Astrocyte of the spinal cord (primary cell): Measurements from ENCODE around the gene SLC14A1.

Experiments
- DNase-seq: peaks from one replicate; pipeline ENCODE4 v3.0.0; 2011; ENCODE audit warnings: low read depth, low spot score
- H3K4me3 ChIP-seq: 2 replicates; pipeline ENCODE4 v1.5.1; 2011; ENCODE audit warnings: low read depth, mild to moderate bottlenecking, low read length, moderate library complexity
- in situ Hi-C: cut with HindIII; loops from 2 replicates; pipeline ENCODE4 v1.10.0; 2017; ENCODE audit warnings: low sequenced_read_pairs
- TF ChIP-seq, protein P1 (sequence below): IDR thresholded peaks from 2 replicates; pipeline ENCODE4 v1.5.1; 2012; ENCODE audit warnings: low read depth, mild to moderate bottlenecking, low read length, inconsistent platforms

The SLC14A1 gene

DNA sequence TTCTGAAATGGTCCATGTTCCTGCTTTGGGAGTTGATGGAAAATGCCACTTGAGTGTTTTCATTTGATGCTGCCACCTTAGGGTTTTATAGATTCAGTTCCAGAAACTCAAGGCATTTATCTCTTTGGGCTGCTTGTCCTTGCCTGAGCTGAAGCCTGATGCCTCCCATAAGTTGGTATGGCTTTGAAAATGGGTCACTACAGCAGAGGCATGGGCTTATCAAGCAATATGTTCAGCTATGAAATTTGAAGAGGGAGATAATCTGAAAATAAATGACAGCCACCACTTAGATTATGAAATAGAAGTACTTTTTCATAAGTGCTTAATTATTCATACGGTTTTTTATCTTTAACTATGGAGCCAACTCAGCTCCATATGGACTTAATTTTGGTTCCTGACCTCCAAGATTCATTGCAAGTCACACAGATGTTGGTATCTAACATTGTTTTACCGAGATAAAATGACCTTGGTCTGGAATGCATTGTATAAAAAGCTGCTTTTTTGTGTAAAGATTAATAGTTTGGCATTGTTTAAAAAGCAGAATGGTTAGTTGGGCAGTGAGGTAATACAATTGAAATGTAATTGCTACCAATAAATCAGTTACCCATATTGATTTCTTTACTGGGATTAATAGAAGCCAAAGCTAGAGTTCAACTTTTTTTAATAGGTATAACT, 4.5 kb downstream of the SLC14A1 start:
- DNase-seq, result no peak
- in situ Hi-C loops, result no loop called here
- TF ChIP-seq, protein P1, sequence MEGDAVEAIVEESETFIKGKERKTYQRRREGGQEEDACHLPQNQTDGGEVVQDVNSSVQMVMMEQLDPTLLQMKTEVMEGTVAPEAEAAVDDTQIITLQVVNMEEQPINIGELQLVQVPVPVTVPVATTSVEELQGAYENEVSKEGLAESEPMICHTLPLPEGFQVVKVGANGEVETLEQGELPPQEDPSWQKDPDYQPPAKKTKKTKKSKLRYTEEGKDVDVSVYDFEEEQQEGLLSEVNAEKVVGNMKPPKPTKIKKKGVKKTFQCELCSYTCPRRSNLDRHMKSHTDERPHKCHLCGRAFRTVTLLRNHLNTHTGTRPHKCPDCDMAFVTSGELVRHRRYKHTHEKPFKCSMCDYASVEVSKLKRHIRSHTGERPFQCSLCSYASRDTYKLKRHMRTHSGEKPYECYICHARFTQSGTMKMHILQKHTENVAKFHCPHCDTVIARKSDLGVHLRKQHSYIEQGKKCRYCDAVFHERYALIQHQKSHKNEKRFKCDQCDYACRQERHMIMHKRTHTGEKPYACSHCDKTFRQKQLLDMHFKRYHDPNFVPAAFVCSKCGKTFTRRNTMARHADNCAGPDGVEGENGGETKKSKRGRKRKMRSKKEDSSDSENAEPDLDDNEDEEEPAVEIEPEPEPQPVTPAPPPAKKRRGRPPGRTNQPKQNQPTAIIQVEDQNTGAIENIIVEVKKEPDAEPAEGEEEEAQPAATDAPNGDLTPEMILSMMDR, result no peak
- H3K4me3 ChIP-seq, result no peak overlapping the region

DNA sequence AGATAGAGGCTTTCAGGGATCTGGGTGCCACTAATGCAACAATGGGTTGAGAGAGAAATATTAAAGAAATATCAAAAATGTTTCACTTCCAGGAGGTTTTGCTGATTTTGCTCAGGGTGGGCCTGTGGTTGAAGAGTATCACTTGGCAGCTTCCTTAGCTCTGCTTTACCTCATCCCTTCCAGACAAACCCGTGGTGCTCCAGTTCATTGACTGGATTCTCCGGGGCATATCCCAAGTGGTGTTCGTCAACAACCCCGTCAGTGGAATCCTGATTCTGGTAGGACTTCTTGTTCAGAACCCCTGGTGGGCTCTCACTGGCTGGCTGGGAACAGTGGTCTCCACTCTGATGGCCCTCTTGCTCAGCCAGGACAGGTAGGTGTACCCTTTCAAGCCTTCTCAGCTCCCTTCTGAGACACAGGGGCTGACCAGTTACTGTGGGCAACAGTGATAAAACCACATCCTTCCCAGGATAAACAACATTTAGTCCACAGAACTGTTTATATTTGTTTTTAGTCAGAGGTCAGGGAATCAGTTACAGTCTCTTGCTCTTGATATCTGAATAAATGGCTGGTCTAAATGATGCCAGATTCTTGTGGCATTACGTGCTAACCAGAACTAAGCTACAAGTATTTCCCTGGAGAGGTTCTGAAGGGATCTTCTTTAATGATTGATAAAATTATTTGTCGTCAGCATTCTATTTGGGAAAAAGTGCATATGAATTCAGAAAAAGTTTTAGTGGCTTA, 7.0 kb downstream of the SLC14A1 start:
- DNase-seq, result peak; percentile 78
- TF ChIP-seq, protein P1, result no peak
- H3K4me3 ChIP-seq, result no peak overlapping the region
- in situ Hi-C loops, result no loop called here

DNA sequence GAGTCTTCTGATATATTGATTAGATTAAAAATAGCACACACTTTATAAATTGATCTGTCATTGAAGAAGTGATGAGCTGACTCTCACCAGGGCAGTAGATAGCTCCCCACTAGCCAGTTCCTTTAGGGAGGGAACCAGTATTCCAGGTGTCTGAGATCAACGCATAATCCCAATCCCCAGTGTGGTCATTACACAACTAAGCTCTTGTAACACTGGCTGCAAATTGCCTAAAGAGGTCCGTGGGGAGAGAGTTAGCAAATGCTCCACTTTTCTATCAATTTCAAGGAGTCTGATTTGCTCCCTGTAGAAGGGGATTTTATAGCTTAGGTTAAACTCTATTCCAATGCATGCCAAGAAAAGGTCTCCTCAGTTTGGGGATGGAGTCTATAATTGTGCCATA, 7.7 kb downstream of the SLC14A1 start:
- TF ChIP-seq, protein P1, result no peak
- H3K4me3 ChIP-seq, result no peak overlapping the region
- no peak for DNase-seq
- in situ Hi-C loops, result no loop called here

DNA sequence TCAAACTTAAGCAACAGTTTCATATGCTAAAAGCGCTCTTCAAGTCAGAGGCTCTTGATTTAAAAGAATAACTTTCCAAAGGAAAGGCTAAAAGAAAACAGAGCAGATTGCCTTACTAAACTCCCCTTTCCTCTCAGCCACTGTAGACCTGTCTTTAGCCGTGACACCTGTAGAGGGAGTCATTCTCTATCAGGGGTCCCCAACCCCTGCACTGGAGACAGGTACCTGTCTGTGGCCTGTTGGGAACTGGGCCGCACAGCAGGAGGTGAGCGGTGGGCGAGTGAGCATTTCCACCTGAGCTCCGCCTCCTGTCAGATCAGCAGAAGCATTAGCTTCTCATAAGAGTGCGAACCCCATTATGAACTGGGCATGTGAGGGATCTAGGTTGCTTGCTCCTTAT, 9.6 kb downstream of the SLC14A1 start:
- TF ChIP-seq, protein P1, result no peak
- no peak for DNase-seq
- H3K4me3 ChIP-seq, result no peak overlapping the region
- in situ Hi-C loops, result no loop called here

DNA sequence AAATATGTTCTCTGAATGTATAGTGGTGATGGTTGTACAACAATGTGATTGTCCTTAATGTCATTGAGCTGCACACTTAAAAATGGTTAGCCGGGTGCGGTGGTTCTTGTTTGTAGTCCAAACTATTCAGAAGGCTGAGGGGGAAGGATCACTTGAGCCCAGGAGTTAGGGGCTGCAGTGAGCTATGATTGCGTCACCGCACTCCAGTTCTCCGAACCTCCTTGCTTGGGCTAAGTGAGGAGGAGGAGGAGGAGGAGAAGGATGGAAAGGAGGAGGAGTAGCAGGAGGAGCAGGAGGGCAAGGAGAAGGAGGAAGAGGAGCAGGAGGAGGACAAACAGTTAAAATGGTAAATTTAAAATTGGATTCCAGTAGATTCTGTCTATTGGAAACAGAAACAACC, 10.5 kb downstream of the SLC14A1 start:
- TF ChIP-seq, protein P1, result no peak
- DNase-seq, result no peak
- H3K4me3 ChIP-seq, result no peak overlapping the region
- in situ Hi-C loops, result no loop called here

DNA sequence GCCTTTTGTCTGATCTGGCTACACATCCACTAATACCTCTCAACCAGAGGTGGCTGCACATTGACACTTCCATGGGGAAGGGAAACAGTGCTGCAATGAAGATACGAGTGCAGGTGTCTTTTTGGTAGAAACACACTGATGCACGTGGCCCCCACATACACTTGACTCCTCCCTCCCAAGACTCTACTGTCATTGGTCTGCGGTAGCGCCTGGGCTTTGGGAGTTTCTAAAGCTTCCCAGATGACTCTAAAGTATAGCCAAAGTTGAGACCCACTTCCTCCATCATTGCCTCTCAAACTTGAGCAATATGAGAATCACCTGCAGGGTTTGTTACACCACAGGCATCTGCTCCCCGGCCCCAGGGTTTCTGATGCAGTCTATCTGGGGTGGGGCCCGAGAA, 11.0 kb downstream of the SLC14A1 start:
- H3K4me3 ChIP-seq, result no peak overlapping the region
- in situ Hi-C loops, result no loop called here
- TF ChIP-seq, protein P1, result no peak
- no peak for DNase-seq
